HG02623 (cell line): ENCODE measurements around the gene TYRO3.
"Not testable (repeated sequence)": the region's sequence is repeated elsewhere in the genome, so short reads cannot be mapped to it uniquely, and the experiment has no call there.

Experiments
- ATAC-seq: cut with Tn5 transposase; IDR thresholded peaks from one replicate; pipeline ENCODE4 v1.9.1; 2021; ENCODE audit warnings: moderate library complexity; ENCODE audit not compliant: unreplicated experiment

TYRO3 gene

DNA sequence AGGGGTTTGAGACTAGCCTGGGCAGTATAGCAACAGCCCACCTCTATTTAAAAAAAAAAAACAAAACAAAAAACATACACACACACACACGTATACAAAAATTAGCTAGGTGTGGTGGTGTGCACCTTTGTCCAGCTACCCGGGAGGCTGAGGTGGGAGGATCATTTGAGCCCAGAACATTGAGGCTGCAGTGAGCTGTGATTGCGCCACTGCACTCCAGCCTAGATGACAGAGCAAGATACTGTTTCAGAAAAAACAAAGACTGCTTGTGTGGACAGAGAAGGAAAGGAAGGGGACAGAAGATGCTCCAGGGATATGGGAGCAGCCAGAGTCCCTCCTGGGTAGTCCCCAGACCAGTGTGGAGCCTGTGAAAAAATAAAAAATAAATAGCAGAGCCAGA, 12.9 kb downstream of the TYRO3 start:
- no peak for ATAC-seq

DNA sequence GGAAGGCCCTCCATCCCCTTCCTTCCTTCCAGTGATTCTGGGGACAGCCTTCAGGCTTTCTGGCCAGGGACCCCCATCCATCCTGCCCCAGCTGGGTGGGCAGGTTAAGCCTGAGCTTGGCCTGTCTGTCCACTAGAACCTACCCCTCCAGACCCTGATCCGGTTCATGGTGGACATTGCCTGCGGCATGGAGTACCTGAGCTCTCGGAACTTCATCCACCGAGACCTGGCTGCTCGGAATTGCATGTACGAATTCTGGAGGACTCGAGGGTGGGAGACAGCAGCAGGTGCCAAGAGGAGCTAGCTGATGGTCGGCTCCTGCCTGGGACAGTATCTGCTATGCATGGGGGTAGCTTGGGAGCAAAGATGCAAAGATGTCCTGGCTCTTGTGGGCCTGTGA, 13.9 kb downstream of the TYRO3 start:
- ATAC-seq = no peak

GRCh38 chr15:41573396-41573795, 14.4 kb downstream of the TYRO3 start:
- ATAC-seq = no peak

DNA sequence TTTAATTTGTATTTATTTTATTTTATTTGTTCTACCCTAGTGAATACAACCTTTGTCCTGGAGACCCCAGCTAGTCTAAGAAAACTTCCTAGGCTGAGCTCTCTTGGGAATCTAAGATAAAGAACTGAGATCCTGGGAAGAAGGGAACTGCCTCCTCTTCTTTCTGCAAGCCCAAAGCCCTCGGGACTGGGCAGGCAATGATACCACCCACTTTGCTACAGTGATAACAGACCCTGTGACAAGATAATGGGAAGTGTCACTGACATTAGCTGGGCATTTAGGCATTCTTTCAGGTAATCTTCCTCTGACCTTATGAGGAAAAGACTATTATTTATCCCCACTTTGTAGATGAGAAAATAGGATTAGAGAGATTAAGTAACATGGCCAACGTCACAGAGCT, 15.1 kb downstream of the TYRO3 start:
- ATAC-seq = no peak

- no peak for ATAC-seq
Measured at GRCh38 chr15:41575282-41575681, 16.3 kb downstream of the TYRO3 start.

GRCh38 chr15:41577863-41578735, 19.1 kb downstream of the TYRO3 start:
- no peak for ATAC-seq

GRCh38 chr15:41578736-41579383, 19.8 kb downstream of the TYRO3 start:
- no peak for ATAC-seq

- no peak for ATAC-seq
Measured at GRCh38 chr15:41581110-41581509, 22.1 kb downstream of the TYRO3 start.

GRCh38 chr15:41583795-41584194, 24.8 kb downstream of the TYRO3 start:
- no peak for ATAC-seq

DNA sequence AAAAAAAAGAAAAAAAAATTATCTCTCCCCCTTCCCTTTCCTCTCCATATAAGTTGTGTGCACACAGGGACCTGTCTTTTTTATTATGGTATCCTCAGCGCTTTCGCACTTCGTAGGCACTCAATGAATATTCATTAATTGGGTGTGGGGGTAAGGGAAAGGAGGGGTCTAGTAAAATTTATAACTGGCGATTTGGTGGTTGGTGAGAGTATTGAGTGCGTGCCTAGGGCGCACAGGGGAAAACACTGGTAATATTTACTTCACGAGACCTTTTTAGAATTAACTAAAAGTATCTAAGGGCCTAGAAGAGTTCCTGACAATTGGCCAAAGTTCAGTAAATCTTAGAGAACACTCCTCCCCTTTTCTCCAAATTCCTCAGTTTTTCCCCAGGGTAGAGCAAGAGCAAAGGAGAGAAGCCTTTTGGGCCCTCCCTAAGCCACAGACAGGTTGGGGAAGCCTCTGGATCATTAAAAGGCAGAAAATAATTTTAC, 25.7 kb downstream of the TYRO3 start:
- no peak for ATAC-seq

GRCh38 chr15:41585127-41586047, 26.4 kb downstream of the TYRO3 start:
- ATAC-seq = no peak

DNA sequence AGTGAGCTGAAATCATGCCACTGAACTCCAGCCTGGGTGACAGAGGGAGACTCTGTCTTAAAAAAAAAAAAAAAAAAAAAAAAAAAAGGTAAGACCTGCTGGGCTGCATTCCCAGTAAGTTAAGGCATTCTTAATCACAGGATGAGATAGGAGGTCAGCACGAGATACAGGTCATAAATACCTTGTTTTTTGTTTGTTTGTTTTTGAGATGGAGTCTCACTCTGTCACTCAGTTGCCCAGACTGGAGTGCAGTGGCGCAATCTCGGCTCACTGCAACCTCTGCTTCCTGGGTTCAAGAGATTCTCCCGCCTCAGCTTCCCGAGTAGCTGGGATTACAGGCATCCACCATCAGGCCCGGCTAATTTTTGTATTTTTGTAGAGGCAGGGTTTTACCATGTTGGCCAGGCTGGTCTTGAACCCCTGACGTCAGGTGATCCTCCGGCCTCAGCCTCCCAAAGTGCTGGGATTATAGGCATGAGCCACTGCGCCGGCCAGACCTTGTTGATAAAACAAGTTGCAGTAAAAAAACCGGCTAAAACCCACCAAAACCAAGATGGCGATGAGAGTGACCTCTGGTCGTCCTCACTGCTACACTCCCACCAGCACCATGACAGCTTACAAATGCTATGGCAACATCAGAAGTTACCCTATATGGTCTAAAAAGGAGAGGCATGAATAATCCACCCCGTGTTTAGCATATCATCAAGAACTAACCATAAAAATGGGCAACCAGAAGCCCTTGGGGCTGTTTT, 27.7 kb downstream of the TYRO3 start:
- not testable (repeated sequence) for ATAC-seq

DNA sequence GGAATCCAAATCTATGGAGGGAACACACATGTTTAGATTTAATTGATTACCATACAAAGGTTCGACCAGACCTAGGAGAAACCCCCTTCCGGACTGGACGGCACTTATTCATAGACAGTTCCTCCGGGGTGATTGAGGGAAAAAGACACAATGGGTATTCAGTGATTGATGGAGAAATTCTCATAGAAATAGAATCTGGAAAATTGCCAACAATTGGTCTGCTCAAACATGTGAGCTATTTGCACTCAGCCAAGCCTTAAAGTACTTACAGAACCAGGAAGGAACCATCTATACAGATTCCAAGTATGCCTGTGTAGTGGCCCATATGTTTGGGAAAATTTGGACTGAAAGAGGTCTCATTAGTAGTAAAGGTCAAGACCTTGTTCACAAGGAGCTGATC, 30.0 kb downstream of the TYRO3 start:
- ATAC-seq = not testable (repeated sequence)

GRCh38 chr15:41589571-41589970, 30.6 kb downstream of the TYRO3 start:
- ATAC-seq = not testable (repeated sequence)

DNA sequence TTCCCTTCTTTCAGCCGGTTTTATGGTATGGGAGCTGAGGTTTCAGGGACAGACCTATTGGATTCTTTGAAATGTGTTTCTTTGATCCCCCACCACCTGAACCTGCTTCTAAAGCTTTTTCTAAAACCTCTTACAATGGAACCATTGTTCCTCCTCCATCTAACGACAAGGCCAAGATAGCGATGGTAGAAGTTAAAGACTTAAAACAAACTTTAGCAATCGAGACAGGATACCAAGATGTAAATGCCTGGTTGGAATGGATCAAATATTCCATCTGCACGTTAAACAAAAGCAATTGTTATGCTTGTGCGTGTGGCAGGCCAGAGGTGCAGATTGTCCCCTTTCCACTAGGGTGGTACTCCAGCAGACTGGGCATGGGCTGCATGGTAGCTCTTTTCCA, 32.2 kb downstream of the TYRO3 start:
- ATAC-seq = not testable (repeated sequence)

DNA sequence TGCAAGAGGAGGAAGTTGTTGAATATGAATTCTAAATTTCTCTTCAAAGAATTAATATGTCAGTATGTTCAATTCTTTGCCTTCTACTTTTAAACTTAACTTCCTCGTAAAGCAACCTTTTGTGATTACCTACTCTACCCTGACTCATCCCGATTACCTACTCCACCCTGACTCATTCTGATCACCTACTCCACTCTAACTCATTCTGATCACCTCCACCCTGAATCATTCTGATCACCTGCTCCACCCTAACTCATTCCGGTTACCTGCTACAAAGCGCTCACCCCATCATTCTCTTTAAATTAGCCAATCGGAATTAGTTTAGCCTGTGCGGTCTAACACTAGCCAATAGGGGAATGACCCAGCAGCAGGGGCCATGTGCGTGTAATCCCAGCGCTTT, 33.7 kb downstream of the TYRO3 start:
- not testable (repeated sequence) for ATAC-seq

DNA sequence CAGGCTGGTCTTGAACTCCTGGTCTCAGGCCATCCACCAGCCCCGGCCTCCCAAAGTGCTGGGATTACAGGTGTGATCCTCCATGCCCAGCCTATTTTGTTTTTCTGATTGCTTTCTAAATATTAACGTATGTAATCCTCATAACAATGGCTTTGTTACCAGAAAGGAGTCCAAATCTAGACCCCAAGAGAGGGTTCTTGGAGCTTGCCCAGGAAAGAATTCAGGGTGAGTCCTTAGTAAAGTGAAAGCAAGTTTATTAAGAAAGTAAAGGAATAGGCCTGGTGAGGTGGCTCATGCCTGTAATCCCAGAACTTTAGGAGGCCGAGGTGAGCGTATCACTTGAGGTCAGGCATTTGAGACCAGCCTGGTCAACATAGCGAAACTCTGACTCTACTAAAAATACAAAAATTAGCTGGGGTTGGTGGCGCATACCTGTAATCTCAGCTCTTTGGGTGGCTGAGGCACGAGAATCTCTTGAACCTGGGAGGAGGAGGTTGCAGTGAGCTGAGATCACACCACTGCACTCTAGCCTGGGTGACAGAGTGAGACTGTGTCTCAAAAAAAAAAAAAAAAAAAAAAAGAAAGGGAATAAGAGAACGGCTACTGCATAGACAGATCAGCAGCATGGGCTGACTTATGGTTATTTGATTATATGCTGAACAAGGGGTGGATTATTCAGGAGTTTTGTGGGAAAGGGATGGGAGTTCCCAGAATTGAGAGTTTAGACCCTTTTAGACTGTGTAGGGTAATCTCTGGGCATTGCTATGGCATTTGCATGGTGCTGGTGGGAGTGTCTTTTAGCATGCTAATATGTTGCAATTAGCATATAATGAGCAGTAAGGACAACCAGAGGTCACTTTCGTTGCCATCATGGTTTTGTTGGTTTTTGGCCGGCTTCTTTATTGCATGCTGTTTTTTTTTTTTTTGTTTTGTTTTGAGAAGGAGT, 36.1 kb downstream of the TYRO3 start:
- no peak for ATAC-seq

- no peak for ATAC-seq
Measured at GRCh38 chr15:41596972-41597371, 38.0 kb downstream of the TYRO3 start.

DNA sequence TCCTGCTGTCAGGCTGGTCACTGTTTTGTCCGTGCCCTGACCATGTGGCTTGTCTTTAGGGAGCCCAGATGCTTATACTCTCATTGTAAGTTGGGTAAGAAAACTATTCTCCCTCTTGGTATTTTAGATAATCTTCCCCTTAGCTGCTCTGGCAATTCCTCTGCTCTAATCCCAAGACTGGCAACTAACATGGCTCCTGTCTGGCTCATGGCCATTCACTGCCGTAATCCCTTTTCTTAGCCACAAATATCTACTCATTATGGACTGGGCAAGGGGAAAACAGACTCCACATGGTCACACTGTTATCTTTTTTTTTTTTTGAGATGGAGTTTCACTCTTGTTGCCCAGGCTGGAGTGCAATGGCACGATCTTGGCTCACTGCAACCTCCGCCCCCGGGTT, 38.8 kb downstream of the TYRO3 start:
- no peak for ATAC-seq
